Measurements from ENCODE around the gene SF3B6. TPM values are rescaled to one million over a fixed set of nuclear protein-coding genes. Genes with fewer than 3 reads are reported as not detected.

Gene SF3B6
- total and polyA plus RNA-seq, 9 of the 15 experiments (the other 6 are each of a cell fraction or from before 2014, with no cell fraction given): 146 to 591 (median 295) TPM

GRCh38 chr2:24084386-24085199 lies 8.5 kb upstream of the SF3B6 start, which contains the start of gene TP53I3 (continued):
- TF ChIP-seq AFF1 (IDR thresholded peaks at IDR 0.05; ENCODE audit: low read depth in 1 of 2, partially characterized antibody in 2 of 2): no peak
- no peak for TF ChIP-seq FUS (optimal IDR thresholded peaks at IDR 0.05; ENCODE audit: low read depth, low read length)
- TF ChIP-seq MAFG (tag; conservative IDR thresholded peaks at IDR 0.05): no peak
- TF ChIP-seq FOSL1 (tag; conservative IDR thresholded peaks at IDR 0.05): peak; percentile 61
- no peak for TF ChIP-seq ZNF347 (CRISPR knock-in tag; IDR thresholded peaks at IDR 0.05; ENCODE audit: low read depth)
- TF ChIP-seq PATZ1 (CRISPR knock-in tag; IDR thresholded peaks at IDR 0.05; ENCODE audit: borderline replicate concordance): no peak
- TF ChIP-seq SMARCA4 (IDR thresholded peaks at IDR 0.05): no peak
- TF ChIP-seq ZNF121 (CRISPR knock-in tag; conservative IDR thresholded peaks at IDR 0.05): no peak
- no peak for TF ChIP-seq STAT5B (CRISPR knock-in tag; IDR thresholded peaks at IDR 0.05)
- peak; percentile 71 for TF ChIP-seq SP2 (IDR thresholded peaks at IDR 0.05; ENCODE audit: extremely low read depth, low read depth, low read length, poor library complexity, severe bottlenecking)
- TF ChIP-seq ZNF140 (CRISPR knock-in tag; IDR thresholded peaks at IDR 0.05): no peak
- no peak for TF ChIP-seq MXD1 (CRISPR knock-in tag; IDR thresholded peaks at IDR 0.05; ENCODE audit: borderline replicate concordance, poor library complexity, severe bottlenecking)
- 0 out of 4 replicates have a peak, but pooled peaks of 1 of the 2 experiments have one; percentile 23 for TF ChIP-seq SRF (CRISPR knock-in tag; IDR thresholded peaks at IDR 0.05)
- no peak for TF ChIP-seq CEBPG (CRISPR knock-in tag; IDR thresholded peaks at IDR 0.05)
- TF ChIP-seq CEBPG (tag; conservative IDR thresholded peaks at IDR 0.05 in 1 of 2, IDR thresholded peaks at IDR 0.05 in 1 of 2): no peak
- TF ChIP-seq TOE1 (IDR thresholded peaks at IDR 0.05; ENCODE audit: borderline replicate concordance): 0 out of 2 replicates have a peak, but pooled peaks have one; percentile 78
- no peak for TF ChIP-seq TOE1 (CRISPR knock-in tag; IDR thresholded peaks at IDR 0.05; ENCODE audit: borderline replicate concordance, low read depth)

All from K562 (cell line).